Heart left ventricle (tissue), 16 donors: ENCODE results near the gene RPTOR. TPM values are rescaled to one million over a fixed set of nuclear protein-coding genes. Genes with fewer than 3 reads are reported as not detected.

Experiments
- ATAC-seq, 4 donors: fragments of 200-7000 bp; cut with Tn5 transposase; one replicate each; pipeline ENCODE4 v1.9.1; 2020 to 2022; ENCODE audit warnings: moderate library complexity in 4 of 4, mild to moderate bottlenecking in 3 of 4, moderate number of reproducible peaks in 1 of 4
- DNase-seq, 5 donors: peaks; one replicate each; pipeline ENCODE4 v3.0.0-alpha.2; 2020
- H3K27ac ChIP-seq, 12 donors: fragments of 200-600 bp; sonication (generic) in 4 of 12; one replicate each; pipeline versions ENCODE4 v1.5.0 to v1.8.0; 2016 to 2022; ENCODE audit warnings: mild to moderate bottlenecking in 2 of 12
- H3K27me3 ChIP-seq, 9 donors: fragments of 200-600 bp; sonication (generic) in 2 of 9; one replicate each; pipeline versions ENCODE4 v1.5.1 to v1.8.0; 2016 to 2022; ENCODE audit warnings: mild to moderate bottlenecking in 3 of 9
- H3K36me3 ChIP-seq, 9 donors: fragments of 200-600 bp; sonication (generic) in 2 of 9; one replicate each; pipeline versions ENCODE4 v1.5.0 to v1.8.0; 2018 to 2022; ENCODE audit warnings: mild to moderate bottlenecking in 2 of 9
- H3K4me1 ChIP-seq, 12 donors: fragments of 200-600 bp; sonication (generic) in 4 of 12; one replicate each; pipeline versions ENCODE4 v1.5.0 to v1.8.0; 2016 to 2022; ENCODE audit warnings: mild to moderate bottlenecking in 3 of 12
- H3K4me3 ChIP-seq, 12 donors: fragments of 200-600 bp; sonication (generic) in 4 of 12; one replicate each; pipeline versions ENCODE4 v1.5.0 to v1.8.0; 2017 to 2022; ENCODE audit warnings: mild to moderate bottlenecking in 9 of 12, moderate library complexity in 4 of 12
- H3K9me3 ChIP-seq, 12 donors: fragments of 200-600 bp; sonication (generic) in 4 of 12; one replicate each; pipeline versions ENCODE4 v1.5.0 to v1.8.0; 2016 to 2022; ENCODE audit warnings: mild to moderate bottlenecking in 1 of 12
- CTCF ChIP-seq, 12 donors: fragments of 200-600 bp; sonication (generic) in 4 of 12; IDR thresholded peaks; one replicate each; pipeline versions ENCODE4 v1.5.0 to v1.8.0; 2018 to 2022; ENCODE audit warnings: antibody characterized with exemption in 12 of 12, mild to moderate bottlenecking in 5 of 12
- POLR2A ChIP-seq, 2 donors: fragments of 450-650 bp; IDR thresholded peaks; one replicate each; pipeline ENCODE4 v1.6.1; 2017; ENCODE audit warnings: antibody characterized with exemption in 2 of 2, mild to moderate bottlenecking in 2 of 2, moderate library complexity in 2 of 2
- WGBS, 4 donors: extraction: QIAGEN DNeasy Blood & Tissue Kit in 2 of 4; methylation state at CpG; one replicate each; pipeline versions ENCODE4 v1.1.5 to v1.1.7; 2013 to 2018; 5-methylcytosine and 5-hydroxymethylcytosine counted together
- intact Hi-C, 10 donors: fragments of 100-400 bp; cut with DNase I; formaldehyde crosslinking; loops; one replicate each; pipeline versions ENCODE4 v1.11.1 to v1.14.2; 2022
- polyA plus RNA-seq, 2 donors: library from polyadenylated mRNA; stranded (reverse); fragments of 200-250 nt; gene quantifications; one replicate each; pipeline ENCODE4 v1.2.3, GENCODE V29; 2013
- total RNA-seq, 9 donors: library from RNA; depleted of rRNA in 2 of 9; stranded (reverse); fragments of >200 nt in 2 of 9; fragmentation: NEBNext Ultra II Directional in 3 of 9; extraction: Animal tissue kit (Norgen Biotek cat#: 25700) in 3 of 9; gene quantifications; one replicate each; pipeline versions ENCODE4 v1.1.0 to v1.2.4, GENCODE V29; 2016 to 2023
- donor health status: ischemic (EF 13 %, LVEDD 7.1; RV severe dilation, severe dysfunction).
- donor health status: healthy with polysubstance abuse.
- donor health status: DM: no; HTN: yes; CAD: no.
- donor health status: DM: no; HTN: no; CAD: no.
- donor health status: ischemic (EF 25% LVEDD 6.9; RV normal size, moderate dysfunction).
- donor health status: ischemic (EF 25% LVEDD 5.7; RV mildly dilated, moderate dysfunction).
- donor health status: healthy.
- donor health status: DM: yes; HTN: yes; CAD: no.
- donor health status: ischemic (EF 35%, LVEDD 5.7; RV mildly dilated, moderate dysfunction).
- donor health status: nonischemic (EF 11% LVEDD 7.7; RV severe dilation, severe dysfunction).
- donor health status: DM: yes; HTN: yes; CAD: no.
- donor health status: PGD.
- donor health status: ischemic (EF 29% LVEDD 5.4; RV normal size, mild dysfunction).
- donor health status: nonischemic (EF 23%, LVEDD 6.1; RV moderate dilation, normal function).

The RPTOR gene
- total and polyA plus RNA-seq, 11 donors, result 14.7 to 31.7 (median 26.0) TPM

DNA sequence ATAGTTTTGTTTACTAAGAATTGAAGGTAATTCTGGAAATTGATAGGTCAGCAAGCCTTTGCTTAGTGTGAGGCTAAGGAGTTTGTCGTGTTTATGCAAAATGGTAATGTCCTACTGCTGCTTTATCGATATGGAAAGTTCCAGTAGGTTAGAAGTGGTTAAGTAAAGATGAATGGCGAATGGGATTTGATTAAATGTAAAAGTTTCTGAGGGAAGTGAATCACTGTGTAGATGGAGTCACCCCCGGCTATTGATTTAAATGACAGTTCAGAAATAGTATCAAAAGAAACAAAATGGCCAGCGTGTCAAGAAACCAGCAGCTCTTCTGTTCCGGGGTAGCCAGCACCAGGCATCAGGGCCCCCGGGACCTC is 131.4 kb downstream of the RPTOR start:
- Histone ChIP-seq H3K27me3 (no peaks in the 10 kb centered on the region), H3K27ac (no peak overlapping the region), H3K4me3 (no peak overlapping the region), H3K4me1 (peaks cover 0 to 21% (median 0%) of the 10 kb centered on the region in 12 donors), H3K9me3 (peaks cover 0 to 5% (median 0%) of the 10 kb centered on the region in 12 donors), H3K36me3 (no peaks in the 10 kb centered on the region)
- DNase-seq, result no peak
- intact Hi-C loops, result no loop called here
- WGBS, 4 donors, result 94 to 97% (median 96%) methylated on average over 7 of the region's 7 CpGs
- TF ChIP-seq POLR2A (IDR thresholded peaks at IDR 0.05) (no peak), CTCF (IDR thresholded peaks at IDR 0.05) (no peak)
- ATAC-seq, result no peak

DNA sequence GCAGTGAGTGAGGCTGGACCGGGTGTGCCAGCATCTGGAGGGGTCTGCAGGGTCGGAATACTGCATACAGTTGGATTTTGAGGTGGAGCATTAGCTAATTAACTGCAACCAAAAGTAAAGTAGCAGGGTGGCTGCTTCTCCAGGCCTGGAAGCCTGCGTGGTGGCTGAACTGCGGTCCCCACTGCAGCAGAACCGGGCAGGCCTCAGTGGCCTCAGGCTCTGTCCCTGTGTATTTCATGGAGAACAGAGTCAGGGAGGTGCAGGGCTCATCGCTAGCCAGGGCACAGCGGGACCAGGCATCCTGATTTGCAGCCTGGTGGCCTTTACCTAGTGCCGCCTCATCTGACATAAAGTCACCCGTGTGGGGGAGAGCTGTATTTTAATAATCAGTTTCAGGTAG is 131.9 kb downstream of the RPTOR start:
- no peak overlapping the region for H3K4me3 ChIP-seq
- DNase-seq (no peak), ATAC-seq (no peak)
- H3K36me3 ChIP-seq, result no peaks in the 10 kb centered on the region
- no peak for TF ChIP-seq CTCF (IDR thresholded peaks at IDR 0.05)
- TF ChIP-seq POLR2A (IDR thresholded peaks at IDR 0.05), result no peak
- peaks cover 0 to 5% (median 0%) of the 10 kb centered on the region in 12 donors for H3K9me3 ChIP-seq
- WGBS, 4 donors, result 84 to 91% (median 87%) methylated on average over 4 to 9 of the region's 9 CpGs
- no peaks in the 10 kb centered on the region for H3K27me3 ChIP-seq
- intact Hi-C loops, result no loop called here
- H3K4me1 ChIP-seq, result peaks cover 0 to 21% (median 0%) of the 10 kb centered on the region in 12 donors
- no peak overlapping the region for H3K27ac ChIP-seq

GRCh38 chr17:80677214-80677756 is 132.6 kb downstream of the RPTOR start:
- Histone ChIP-seq H3K27ac (no peak overlapping the region), H3K4me3 (no peak overlapping the region), H3K27me3 (no peaks in the 10 kb centered on the region), H3K4me1 (peaks cover 0 to 21% (median 0%) of the 10 kb centered on the region in 12 donors), H3K36me3 (no peaks in the 10 kb centered on the region), H3K9me3 (peaks cover 0 to under 1% (median 0%) of the 10 kb centered on the region in 12 donors)
- ATAC-seq, result no peak
- intact Hi-C loops, result no loop called here
- DNase-seq, result no peak
- TF ChIP-seq POLR2A (IDR thresholded peaks at IDR 0.05) (no peak), CTCF (IDR thresholded peaks at IDR 0.05) (no peak)
- 87 to 98% (median 93%) methylated on average over 3 of the region's 3 CpGs for WGBS, 4 donors

DNA sequence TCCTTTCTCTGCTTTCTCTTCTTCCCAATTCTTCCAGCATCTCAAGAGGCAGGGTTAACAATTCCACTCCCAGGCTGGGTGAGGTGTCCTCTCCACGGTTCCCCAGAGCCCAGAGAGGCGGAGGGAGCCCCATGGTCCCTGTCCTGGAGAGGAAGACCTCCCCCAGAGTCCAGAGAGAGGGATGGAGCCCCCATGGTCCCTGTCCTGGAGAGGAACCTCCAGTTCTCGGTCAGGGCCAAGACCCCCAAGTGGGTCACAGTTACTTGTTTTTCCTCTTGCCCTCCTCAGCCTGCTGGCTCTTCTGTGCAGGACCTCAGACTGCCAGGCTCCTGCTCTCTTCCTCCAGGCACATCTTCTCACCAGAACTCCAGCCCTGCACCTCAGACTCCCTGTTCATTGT is 135.2 kb downstream of the RPTOR start:
- Histone ChIP-seq H3K27ac (no peak overlapping the region), H3K27me3 (no peaks in the 10 kb centered on the region), H3K9me3 (no peaks in the 10 kb centered on the region), H3K36me3 (peaks cover 0 to 3% (median 0%) of the 10 kb centered on the region in 9 donors), H3K4me1 (peaks cover 0 to 10% (median 0%) of the 10 kb centered on the region in 12 donors), H3K4me3 (no peak overlapping the region)
- TF ChIP-seq CTCF (IDR thresholded peaks at IDR 0.05) (no peak), POLR2A (IDR thresholded peaks at IDR 0.05) (no peak)
- ATAC-seq (no peak), DNase-seq (no peak)
- intact Hi-C loops, result no loop called here
- WGBS, 4 donors, result 89 to 97% (median 91%) methylated on average over 3 of the region's 3 CpGs
